ENCODE data around the gene ASTN2.

The ASTN2 gene

GRCh38 chr9:117000196-117000723 lies 414.6 kb downstream of the ASTN2 start:
- no peak for FAIRE-seq

GRCh38 chr9:116998305-116998704 lies 416.6 kb downstream of the ASTN2 start:
- no peak for DNase-seq (ENCODE audit: extremely low spot score, insufficient read length, low read depth)
- no peak for FAIRE-seq

More at GRCh38 chr9:117000196-117000723, 414.6 kb downstream of the ASTN2 start:
- DNase-seq (ENCODE audit: extremely low spot score, insufficient read length, low read depth) = no peak

- FAIRE-seq (no peak), DNase-seq (ENCODE audit: extremely low spot score, insufficient read length, low read depth) (no peak)
These were observed 422.0 kb downstream of the ASTN2 start for GRCh38 chr9:116992865-116993264.

- DNase-seq (ENCODE audit: extremely low spot score, insufficient read length, low read depth) = no peak
- FAIRE-seq = no peak
These were observed 423.8 kb downstream of the ASTN2 start for GRCh38 chr9:116991051-116991450.

GRCh38 chr9:116990592-116990991 lies 424.3 kb downstream of the ASTN2 start:
- DNase-seq (ENCODE audit: extremely low spot score, insufficient read length, low read depth) = no peak

GRCh38 chr9:116987721-116988485 lies 427.0 kb downstream of the ASTN2 start:
- FAIRE-seq = no peak

More at GRCh38 chr9:116990592-116990991, 424.3 kb downstream of the ASTN2 start:
- FAIRE-seq = no peak

GRCh38 chr9:116986015-116986414 lies 428.8 kb downstream of the ASTN2 start:
- FAIRE-seq = no peak

More at GRCh38 chr9:116987721-116988485, 427.0 kb downstream of the ASTN2 start:
- DNase-seq (ENCODE audit: extremely low spot score, insufficient read length, low read depth) = no peak

GRCh38 chr9:116985596-116985995 lies 429.3 kb downstream of the ASTN2 start:
- FAIRE-seq (no peak), DNase-seq (ENCODE audit: extremely low spot score, insufficient read length, low read depth) (no peak)

More at GRCh38 chr9:116986015-116986414, 428.8 kb downstream of the ASTN2 start:
- no peak for DNase-seq (ENCODE audit: extremely low spot score, insufficient read length, low read depth)

- FAIRE-seq (no peak), DNase-seq (ENCODE audit: extremely low spot score, insufficient read length, low read depth) (no peak)
These were observed 430.7 kb downstream of the ASTN2 start for GRCh38 chr9:116984111-116984510.

GRCh38 chr9:116980582-116981120 lies 434.2 kb downstream of the ASTN2 start:
- FAIRE-seq = no peak
- no peak for DNase-seq (ENCODE audit: extremely low spot score, insufficient read length, low read depth)

- FAIRE-seq (no peak), DNase-seq (ENCODE audit: extremely low spot score, insufficient read length, low read depth) (no peak)
These were observed 435.4 kb downstream of the ASTN2 start for GRCh38 chr9:116979456-116979855.

GRCh38 chr9:116978155-116978554 lies 436.7 kb downstream of the ASTN2 start:
- DNase-seq (ENCODE audit: extremely low spot score, insufficient read length, low read depth) (no peak), FAIRE-seq (no peak)

GRCh38 chr9:116975126-116975525 lies 439.7 kb downstream of the ASTN2 start:
- no peak for FAIRE-seq
- no peak for DNase-seq (ENCODE audit: extremely low spot score, insufficient read length, low read depth)

- no peak for FAIRE-seq
These were observed 448.7 kb downstream of the ASTN2 start for GRCh38 chr9:116966199-116966598.

GRCh38 chr9:116964258-116964657 lies 450.6 kb downstream of the ASTN2 start:
- DNase-seq (ENCODE audit: extremely low spot score, insufficient read length, low read depth) (no peak), FAIRE-seq (no peak)

More at GRCh38 chr9:116966199-116966598, 448.7 kb downstream of the ASTN2 start:
- DNase-seq (ENCODE audit: extremely low spot score, insufficient read length, low read depth) = no peak

GRCh38 chr9:116959809-116960208 lies 455.0 kb downstream of the ASTN2 start:
- no peak for FAIRE-seq
- DNase-seq (ENCODE audit: extremely low spot score, insufficient read length, low read depth) = no peak

GRCh38 chr9:116958881-116959280 lies 456.0 kb downstream of the ASTN2 start:
- FAIRE-seq (no peak), DNase-seq (ENCODE audit: extremely low spot score, insufficient read length, low read depth) (no peak)

GRCh38 chr9:116954731-116955130 lies 460.1 kb downstream of the ASTN2 start:
- FAIRE-seq (no peak), DNase-seq (ENCODE audit: extremely low spot score, insufficient read length, low read depth) (no peak)

GRCh38 chr9:116953271-116953670 lies 461.6 kb downstream of the ASTN2 start:
- no peak for FAIRE-seq
- no peak for DNase-seq (ENCODE audit: extremely low spot score, insufficient read length, low read depth)

GRCh38 chr9:116952436-116952810 lies 462.4 kb downstream of the ASTN2 start:
- DNase-seq (ENCODE audit: extremely low spot score, insufficient read length, low read depth) (no peak), FAIRE-seq (no peak)

Measured in GM18507 (cell line).